ENCODE measurements around the gene MAN1A1.

The MAN1A1 gene

DNA sequence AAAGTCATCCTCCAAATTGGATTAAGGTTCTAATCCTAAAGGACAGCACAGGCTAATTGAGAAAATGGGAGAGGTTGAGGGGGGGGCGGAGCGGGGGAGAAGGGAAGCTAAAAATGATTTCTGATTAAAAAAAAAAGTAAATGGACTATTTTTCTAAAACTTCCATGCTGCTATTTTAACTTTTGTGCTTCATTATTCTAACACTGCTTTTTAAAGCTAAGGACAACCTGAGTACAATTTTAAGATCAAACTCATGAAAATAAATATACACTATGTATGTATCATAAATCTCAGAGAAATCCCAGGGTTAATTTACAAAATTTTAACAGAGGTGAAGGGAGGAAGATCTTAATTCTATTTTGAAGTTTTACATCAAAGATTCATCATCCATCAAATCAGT is 4.4 kb downstream of the MAN1A1 start:
- DNase-seq, result no peak

- DNase-seq, result no peak
Measured at GRCh38 chr6:119344306-119344705, 5.3 kb downstream of the MAN1A1 start.

GRCh38 chr6:119343573-119344146 is 5.9 kb downstream of the MAN1A1 start:
- no peak for DNase-seq

DNA sequence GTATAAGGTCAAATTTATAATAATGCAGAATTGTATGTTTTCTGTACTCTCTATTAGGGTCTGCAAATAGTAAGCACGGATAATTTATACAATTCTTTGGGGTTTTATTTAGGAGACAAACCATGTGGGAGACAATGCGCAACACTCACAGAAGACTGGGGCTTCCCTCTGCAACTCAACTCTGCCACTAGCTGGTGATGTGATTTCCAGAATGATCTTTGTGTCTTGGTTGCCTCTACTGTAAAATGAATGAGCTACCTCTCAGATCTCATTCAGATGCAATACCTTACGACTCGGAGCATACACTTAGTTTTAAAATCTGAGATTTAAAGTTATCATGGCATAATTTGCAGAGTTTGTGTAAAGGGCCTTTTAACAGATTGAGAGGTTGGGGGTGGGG is 6.4 kb downstream of the MAN1A1 start:
- DNase-seq, result no peak

- no peak for DNase-seq
Measured at GRCh38 chr6:119342430-119342829, 7.1 kb downstream of the MAN1A1 start.

- no peak for DNase-seq
Measured at GRCh38 chr6:119340796-119341487, 8.6 kb downstream of the MAN1A1 start.

DNA sequence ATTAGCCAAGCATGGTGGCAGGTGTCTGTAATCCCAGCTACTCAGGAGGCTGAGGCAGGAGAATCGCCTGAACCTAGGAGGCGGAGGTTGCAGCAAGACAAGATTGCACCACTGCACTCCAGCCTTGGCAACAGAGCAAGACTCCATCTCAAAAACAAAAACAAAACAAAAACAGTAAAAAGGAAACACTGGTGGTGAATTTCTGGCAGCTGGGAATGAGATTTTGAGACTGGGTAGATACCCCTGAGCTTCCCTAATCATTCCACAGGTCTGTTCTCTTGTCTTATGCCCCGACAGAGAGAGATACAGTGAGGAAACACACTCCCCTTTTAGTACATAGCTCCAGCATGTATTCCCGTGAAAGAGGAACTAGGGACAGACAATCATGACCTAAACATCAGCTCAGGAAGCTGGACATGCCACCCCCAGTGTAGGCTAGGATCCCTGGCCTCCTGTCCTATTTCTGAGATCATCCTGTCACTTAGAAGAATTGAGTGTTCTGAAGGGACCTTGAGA is 9.6 kb downstream of the MAN1A1 start:
- DNase-seq, result no peak

GRCh38 chr6:119337762-119338161 is 11.8 kb downstream of the MAN1A1 start:
- no peak for DNase-seq

- DNase-seq, result no peak
Measured at GRCh38 chr6:119337252-119337651, 12.3 kb downstream of the MAN1A1 start.

DNA sequence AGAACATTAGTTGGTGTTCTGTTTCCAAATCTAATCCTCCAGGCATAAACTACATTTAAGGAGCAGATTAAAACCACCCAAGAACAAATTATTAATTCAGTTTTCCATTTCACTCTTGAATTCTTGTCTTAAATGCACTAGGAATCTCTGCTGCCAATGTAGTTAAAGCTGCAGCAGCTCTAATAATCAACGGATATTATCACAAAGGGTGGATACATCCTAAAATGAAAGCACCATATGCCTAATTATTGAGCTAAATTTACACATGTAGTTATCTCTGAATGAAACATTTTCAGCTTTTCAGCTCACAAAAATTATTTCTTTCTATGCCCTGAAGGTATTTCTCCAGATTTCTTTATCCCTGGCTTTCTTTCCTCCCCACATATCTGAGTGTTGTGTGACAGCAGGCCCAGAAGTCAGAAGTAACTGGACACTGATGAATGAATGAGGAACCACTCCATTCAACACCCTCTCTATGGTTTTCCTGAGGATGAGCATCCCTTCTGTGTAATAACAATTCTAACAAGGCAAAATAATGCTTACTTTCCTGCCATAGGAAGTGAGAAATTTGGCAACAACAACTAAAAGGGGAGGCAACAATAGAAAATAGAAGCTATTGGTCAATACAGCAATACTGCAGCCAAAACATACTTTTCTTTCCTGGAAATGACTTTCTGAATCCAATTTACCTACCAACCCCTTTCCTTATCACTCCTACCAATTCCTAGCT is 14.9 kb downstream of the MAN1A1 start:
- DNase-seq, result no peak

- no peak for DNase-seq
Measured at GRCh38 chr6:119333707-119334295, 15.8 kb downstream of the MAN1A1 start.

GRCh38 chr6:119333063-119333609 is 16.4 kb downstream of the MAN1A1 start:
- no peak for DNase-seq

GRCh38 chr6:119331663-119332286 is 17.8 kb downstream of the MAN1A1 start:
- no peak for DNase-seq

GRCh38 chr6:119330520-119331113 is 18.9 kb downstream of the MAN1A1 start:
- DNase-seq, result no peak

DNA sequence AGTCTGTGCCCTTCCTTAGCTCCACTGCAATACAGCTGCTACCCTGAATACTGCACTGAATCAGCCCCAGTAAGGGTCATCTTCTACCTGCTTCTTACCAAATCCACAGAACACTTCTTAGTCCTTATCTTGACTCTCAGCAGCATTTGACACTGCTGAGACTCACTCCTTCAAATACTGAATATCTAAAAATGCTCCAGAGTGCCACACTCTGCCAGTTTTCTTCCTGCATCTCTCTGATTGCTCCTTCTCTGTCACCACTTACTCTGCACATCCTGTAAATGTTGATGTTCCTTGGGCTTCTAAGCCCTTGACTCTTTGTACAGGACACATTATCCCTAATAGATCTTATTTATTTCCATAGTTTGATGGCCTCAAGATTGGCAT is 19.8 kb downstream of the MAN1A1 start:
- no peak for DNase-seq

DNA sequence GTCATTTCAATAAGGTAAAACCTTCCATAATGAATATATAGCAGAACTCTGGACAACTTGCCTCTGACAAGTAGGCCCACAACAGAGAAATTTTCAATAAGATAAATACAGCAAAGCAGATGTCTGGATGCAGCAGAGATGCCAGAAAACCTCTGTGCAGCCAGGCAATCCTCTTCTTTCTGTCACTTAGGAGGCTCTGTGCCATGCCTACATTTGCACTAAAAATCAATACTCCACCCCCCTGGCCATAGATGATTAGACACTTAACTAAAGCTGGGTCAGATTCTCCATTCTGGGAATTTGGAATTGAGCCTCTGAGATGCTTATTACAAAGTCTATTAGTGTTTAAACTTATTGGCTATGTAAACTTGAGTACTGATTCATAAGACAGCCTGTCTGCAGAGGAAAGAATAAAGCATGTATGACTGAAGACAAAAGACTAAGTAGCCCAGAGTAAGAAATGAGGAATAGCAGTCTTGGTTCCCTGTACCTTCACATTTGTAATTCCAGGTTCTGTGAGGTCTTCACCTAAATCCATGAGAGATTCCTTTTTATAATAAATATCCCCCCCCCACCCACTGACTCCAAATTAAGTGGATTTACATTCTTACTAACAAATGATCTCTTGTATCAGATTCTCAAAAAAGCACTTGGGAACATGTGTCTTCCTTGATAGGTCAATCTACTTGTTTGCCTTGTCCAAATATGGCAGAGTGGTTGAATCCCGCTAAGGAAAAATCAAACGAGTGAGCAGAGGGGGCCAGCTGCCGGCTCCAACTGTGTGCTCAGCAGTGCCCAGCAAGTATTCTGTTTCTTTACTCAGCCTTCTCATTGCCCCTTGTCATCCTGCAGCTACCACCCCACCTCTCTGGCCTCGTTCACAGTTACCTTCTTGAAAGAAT is 20.4 kb downstream of the MAN1A1 start:
- DNase-seq, result no peak

GRCh38 chr6:119328254-119328653 is 21.3 kb downstream of the MAN1A1 start:
- no peak for DNase-seq

- DNase-seq, result no peak
Measured at GRCh38 chr6:119327810-119328209, 21.8 kb downstream of the MAN1A1 start.

DNA sequence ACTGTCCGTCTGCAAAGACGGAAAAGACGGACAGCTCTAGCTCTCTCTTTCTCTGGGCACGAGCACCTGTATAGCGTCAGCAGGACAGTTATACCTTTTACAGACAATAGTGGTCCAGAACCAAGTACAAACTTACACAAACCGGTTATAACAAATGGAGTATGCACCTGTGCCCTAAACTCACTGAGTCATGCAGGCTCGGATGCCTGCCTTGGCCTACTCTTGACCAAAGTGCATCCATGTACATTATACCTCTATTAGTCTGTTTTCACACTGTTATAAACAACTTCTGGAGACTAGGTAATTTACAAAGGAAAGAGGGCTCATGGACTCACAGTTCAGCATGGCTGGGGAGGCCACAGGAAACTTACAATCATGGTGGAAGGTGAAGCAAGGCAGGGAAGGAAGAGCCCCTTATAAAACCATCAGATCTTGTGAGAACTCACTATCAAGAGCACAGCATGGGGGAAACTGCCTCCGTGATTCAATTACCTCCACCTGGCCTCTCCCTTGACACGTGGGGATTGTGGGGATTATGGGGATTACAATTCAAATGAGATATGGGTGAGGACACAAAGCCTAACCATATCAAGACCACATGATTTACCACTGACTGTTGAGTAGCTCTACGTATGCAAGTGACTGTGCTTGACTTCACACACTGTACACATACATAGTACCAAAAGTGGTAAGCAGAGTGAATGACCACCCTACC is 23.1 kb downstream of the MAN1A1 start:
- no peak for DNase-seq

- no peak for DNase-seq
Measured at GRCh38 chr6:119325559-119326265, 23.8 kb downstream of the MAN1A1 start.

Measured in NCI-H1417 treated with DMSO at 0.1 percent for 48 hours (cell line).